ENCODE results near the gene SH2D5. TPM values are rescaled to one million over a fixed set of nuclear protein-coding genes. Genes with fewer than 3 reads are reported as not detected.

The SH2D5 gene
- total and polyA plus RNA-seq, 9 donors = 0.15 to 1.8 (median 0.65) TPM; not detected in 1

DNA sequence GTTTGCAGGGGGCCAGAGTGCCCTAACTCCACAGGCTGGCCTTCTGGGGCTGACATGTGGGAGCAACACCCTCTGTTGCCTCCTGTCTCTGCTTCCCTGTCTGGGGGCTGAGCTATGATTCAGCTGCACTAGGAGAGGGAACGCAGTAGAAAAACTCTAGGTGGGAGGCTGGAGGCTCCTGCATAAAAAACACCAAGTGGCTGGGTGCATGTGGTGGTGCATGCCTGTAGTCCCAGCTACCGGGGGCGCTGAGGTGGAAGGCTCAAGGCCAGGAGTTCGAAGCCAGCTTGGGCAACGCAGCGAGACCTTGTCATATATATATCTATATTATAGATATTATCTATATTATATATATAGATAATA is 20.3 kb downstream of the SH2D5 start:
- TF ChIP-seq, protein P1, sequence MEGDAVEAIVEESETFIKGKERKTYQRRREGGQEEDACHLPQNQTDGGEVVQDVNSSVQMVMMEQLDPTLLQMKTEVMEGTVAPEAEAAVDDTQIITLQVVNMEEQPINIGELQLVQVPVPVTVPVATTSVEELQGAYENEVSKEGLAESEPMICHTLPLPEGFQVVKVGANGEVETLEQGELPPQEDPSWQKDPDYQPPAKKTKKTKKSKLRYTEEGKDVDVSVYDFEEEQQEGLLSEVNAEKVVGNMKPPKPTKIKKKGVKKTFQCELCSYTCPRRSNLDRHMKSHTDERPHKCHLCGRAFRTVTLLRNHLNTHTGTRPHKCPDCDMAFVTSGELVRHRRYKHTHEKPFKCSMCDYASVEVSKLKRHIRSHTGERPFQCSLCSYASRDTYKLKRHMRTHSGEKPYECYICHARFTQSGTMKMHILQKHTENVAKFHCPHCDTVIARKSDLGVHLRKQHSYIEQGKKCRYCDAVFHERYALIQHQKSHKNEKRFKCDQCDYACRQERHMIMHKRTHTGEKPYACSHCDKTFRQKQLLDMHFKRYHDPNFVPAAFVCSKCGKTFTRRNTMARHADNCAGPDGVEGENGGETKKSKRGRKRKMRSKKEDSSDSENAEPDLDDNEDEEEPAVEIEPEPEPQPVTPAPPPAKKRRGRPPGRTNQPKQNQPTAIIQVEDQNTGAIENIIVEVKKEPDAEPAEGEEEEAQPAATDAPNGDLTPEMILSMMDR (IDR thresholded peaks at IDR 0.05) = no peak
- no peak for TF ChIP-seq EP300 (IDR thresholded peaks at IDR 0.05)
- no peak for TF ChIP-seq POLR2A (IDR thresholded peaks at IDR 0.05)
- Histone ChIP-seq H3K4me3 (no peak overlapping the region), H3K27ac (no peak overlapping the region), H3K9me3 (no peaks in the 10 kb centered on the region), H3K36me3 (no peaks in the 10 kb centered on the region), H3K4me1 (ENCODE audit: insufficient read depth) (no peaks in the 10 kb centered on the region), H3K27me3 (no peaks in the 10 kb centered on the region)
- DNase-seq = no peak
- 78 to 90% (median 88%) methylated on average over 6 of the region's 6 CpGs for WGBS, 3 donors
- intact Hi-C loops (cut with DNase I) = no loop called here

GRCh38 chr1:20711285-20712214 is 21.0 kb downstream of the SH2D5 start:
- H3K9me3 ChIP-seq = no peaks in the 10 kb centered on the region
- H3K27me3 ChIP-seq = no peaks in the 10 kb centered on the region
- intact Hi-C loops (cut with DNase I) = no loop called here
- no peak overlapping the region for H3K4me3 ChIP-seq
- WGBS, 3 donors = 66 to 74% (median 68%) methylated on average over 29 of the region's 29 CpGs
- TF ChIP-seq POLR2A (IDR thresholded peaks at IDR 0.05) = no peak
- no peak for TF ChIP-seq EP300 (IDR thresholded peaks at IDR 0.05)
- TF ChIP-seq, protein P1 (IDR thresholded peaks at IDR 0.05) = no peak
- H3K4me1 ChIP-seq (ENCODE audit: insufficient read depth) = no peaks in the 10 kb centered on the region
- no peak overlapping the region for H3K27ac ChIP-seq
- DNase-seq = no peak
- no peaks in the 10 kb centered on the region for H3K36me3 ChIP-seq

DNA sequence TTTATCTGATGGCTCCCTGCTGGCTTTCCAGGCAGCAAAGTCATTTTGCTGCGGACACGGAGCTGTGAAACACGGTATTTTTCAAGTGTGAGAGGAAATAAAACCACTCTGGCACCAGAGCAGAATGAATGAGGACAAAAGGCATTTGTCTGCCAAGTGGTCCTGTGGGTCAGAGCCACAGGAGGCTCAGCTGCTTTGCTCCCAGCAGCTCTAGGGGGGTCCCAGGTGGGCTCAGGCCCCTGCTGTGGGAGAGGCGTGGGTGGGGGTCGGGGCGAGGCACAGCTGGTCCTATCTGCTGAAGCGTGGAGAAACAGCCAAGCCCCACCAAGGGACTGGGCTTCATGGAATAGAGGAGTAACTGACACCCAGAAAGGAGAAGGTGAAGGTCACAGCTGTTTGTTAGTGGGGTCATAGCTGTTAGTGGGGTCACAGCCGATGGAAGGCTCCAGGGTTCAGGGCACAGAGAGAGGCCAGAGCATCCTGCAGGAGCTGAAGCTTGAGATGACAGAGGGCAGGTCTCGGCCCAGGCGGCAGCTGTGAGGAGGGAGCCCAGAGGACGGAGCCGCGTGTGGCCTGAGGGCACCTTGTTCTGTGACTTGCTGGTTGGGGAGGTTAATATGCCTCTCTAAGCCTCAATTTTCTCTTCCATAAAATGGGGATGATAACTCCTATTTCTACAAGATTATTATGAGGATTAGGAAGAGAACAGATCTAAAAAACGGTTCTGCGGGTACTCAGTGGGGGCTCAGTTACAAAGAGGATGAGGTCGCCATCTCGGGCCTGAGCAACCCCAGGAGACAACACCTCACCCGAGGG is 21.8 kb downstream of the SH2D5 start:
- H3K27me3 ChIP-seq = no peaks in the 10 kb centered on the region
- intact Hi-C loops (cut with DNase I) = no loop called here
- no peak overlapping the region for H3K4me3 ChIP-seq
- no peak overlapping the region for H3K27ac ChIP-seq
- H3K36me3 ChIP-seq = no peaks in the 10 kb centered on the region
- no peaks in the 10 kb centered on the region for H3K9me3 ChIP-seq
- H3K4me1 ChIP-seq (ENCODE audit: insufficient read depth) = no peaks in the 10 kb centered on the region
- DNase-seq = no peak
- TF ChIP-seq POLR2A (IDR thresholded peaks at IDR 0.05) (no peak), EP300 (IDR thresholded peaks at IDR 0.05) (no peak)
- WGBS, 3 donors = 37 to 60% (median 43%) methylated on average over 18 of the region's 18 CpGs

DNA sequence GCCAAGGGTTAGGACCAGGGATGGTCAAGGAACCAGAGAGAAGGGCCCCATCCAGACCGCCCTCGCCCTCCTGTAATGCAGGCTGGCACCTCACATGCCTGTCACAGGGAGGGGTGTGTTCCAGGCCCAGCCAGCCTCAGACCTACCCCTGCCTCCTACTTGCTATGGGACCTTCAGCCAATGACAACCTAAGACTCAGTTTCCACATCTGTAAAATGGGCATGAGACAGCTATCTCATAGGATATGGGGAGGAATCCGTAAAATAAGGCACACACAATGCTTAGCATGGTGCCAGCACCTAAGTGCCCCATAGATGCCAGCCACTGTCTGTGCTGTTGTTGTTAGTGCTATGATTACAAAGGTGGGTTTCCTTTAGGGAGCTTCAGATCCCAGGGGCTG is 22.6 kb downstream of the SH2D5 start:
- Histone ChIP-seq H3K9me3 (no peaks in the 10 kb centered on the region), H3K4me1 (ENCODE audit: insufficient read depth) (no peaks in the 10 kb centered on the region), H3K36me3 (no peaks in the 10 kb centered on the region), H3K27ac (no peak overlapping the region), H3K4me3 (no peak overlapping the region), H3K27me3 (no peaks in the 10 kb centered on the region)
- 89 to 97% (median 96%) methylated on average over 3 of the region's 3 CpGs for WGBS, 3 donors
- TF ChIP-seq EP300 (IDR thresholded peaks at IDR 0.05) (no peak), POLR2A (IDR thresholded peaks at IDR 0.05) (no peak)
- TF ChIP-seq, protein P1 (IDR thresholded peaks at IDR 0.05) = no peak
- no peak for DNase-seq
- intact Hi-C loops (cut with DNase I) = no loop called here

Data from ovary (tissue), 9 donors.